Lung (tissue), 12 donors: Measurements from ENCODE around the gene SPRTN. TPM values are rescaled to one million over a fixed set of nuclear protein-coding genes. Genes with fewer than 3 reads are reported as not detected.
A peak's percentile ranks its signal among the peaks of the same experiment; 100 is the strongest.

ENCODE experiments used
- ATAC-seq: fragments of 200-7000 bp; cut with Tn5 transposase; one replicate; pipeline ENCODE4 v1.9.1; 2020; ENCODE audit warnings: moderate number of reproducible peaks; ENCODE audit not compliant: insufficient read depth, low FRiP score
- DNase-seq, 3 donors: peaks; one replicate each; pipeline ENCODE4 v3.0.0-alpha.2; 2013 to 2017
- H3K27ac ChIP-seq, 2 donors: one replicate each; pipeline ENCODE4 v1.5.1; 2013; ENCODE audit warnings: mild to moderate bottlenecking in 2 of 2, moderate library complexity in 2 of 2, control low read depth in 1 of 2, inconsistent platforms in 1 of 2, low read depth in 1 of 2, low read length in 1 of 2
- H3K27me3 ChIP-seq, 3 donors: one replicate each; pipeline ENCODE4 v1.5.1; 2013; ENCODE audit warnings: low read length in 2 of 3; ENCODE audit not compliant: control insufficient read depth in 3 of 3, insufficient read depth in 3 of 3
- H3K36me3 ChIP-seq, 4 donors: one replicate each; pipeline ENCODE4 v1.5.1; 2013; ENCODE audit warnings: low read length in 4 of 4, mild to moderate bottlenecking in 1 of 4, moderate library complexity in 1 of 4; ENCODE audit not compliant: control insufficient read depth in 4 of 4, insufficient read depth in 4 of 4
- H3K4me1 ChIP-seq, 5 donors: one replicate each; pipeline ENCODE4 v1.5.1; 2013; ENCODE audit warnings: low read length in 5 of 5, mild to moderate bottlenecking in 2 of 5, moderate library complexity in 1 of 5; ENCODE audit not compliant: control insufficient read depth in 5 of 5, insufficient read depth in 5 of 5
- H3K4me3 ChIP-seq: one replicate; pipeline ENCODE4 v1.5.1; 2013; ENCODE audit warnings: mild to moderate bottlenecking, control low read depth, moderate library complexity
- H3K9ac ChIP-seq, 2 donors: one replicate each; pipeline ENCODE4 v1.5.1; 2013; ENCODE audit warnings: low read length in 2 of 2, control low read depth in 1 of 2; ENCODE audit not compliant: insufficient read depth in 1 of 2
- H3K9me3 ChIP-seq, 4 donors: one replicate each; pipeline ENCODE4 v1.5.1; 2013; ENCODE audit warnings: low read length in 3 of 4, mild to moderate bottlenecking in 1 of 4, moderate library complexity in 1 of 4; ENCODE audit not compliant: control insufficient read depth in 4 of 4, insufficient read depth in 3 of 4
- WGBS, 2 donors: extraction: QIAGEN DNeasy Blood & Tissue Kit; methylation state at CpG; one replicate each; pipeline ENCODE4 v1.1.7; 2013; 5-methylcytosine and 5-hydroxymethylcytosine counted together
- polyA plus RNA-seq, 2 donors: library from polyadenylated mRNA; stranded (reverse); fragments of 200-250 nt; gene quantifications; one replicate each; pipeline ENCODE4 v1.2.1, GENCODE V29; 2013
- total RNA-seq, 2 donors: library from RNA; depleted of rRNA in 1 of 2; stranded (reverse); fragments of >200 nt in 1 of 2; gene quantifications; one replicate each; pipeline ENCODE4 v1.2.1, GENCODE V29; 2014 to 2021
- TF ChIP-seq, protein P1 (sequence below): IDR thresholded peaks from 2 replicates; pipeline ENCODE4 v1.5.1; 2012; ENCODE audit warnings: mild to moderate bottlenecking; ENCODE audit errors: control extremely low read depth, extremely low read depth
- donor health status: control.
- donor health status: control.
- donor health status: Bipolar disorder and iron deficiency.
- donor health status: healthy.
- donor health status: DM: yes; HTN: yes; CAD: no.

The SPRTN gene
- total and polyA plus RNA-seq, 4 donors: 3.6 to 13.5 (median 8.9) TPM

DNA sequence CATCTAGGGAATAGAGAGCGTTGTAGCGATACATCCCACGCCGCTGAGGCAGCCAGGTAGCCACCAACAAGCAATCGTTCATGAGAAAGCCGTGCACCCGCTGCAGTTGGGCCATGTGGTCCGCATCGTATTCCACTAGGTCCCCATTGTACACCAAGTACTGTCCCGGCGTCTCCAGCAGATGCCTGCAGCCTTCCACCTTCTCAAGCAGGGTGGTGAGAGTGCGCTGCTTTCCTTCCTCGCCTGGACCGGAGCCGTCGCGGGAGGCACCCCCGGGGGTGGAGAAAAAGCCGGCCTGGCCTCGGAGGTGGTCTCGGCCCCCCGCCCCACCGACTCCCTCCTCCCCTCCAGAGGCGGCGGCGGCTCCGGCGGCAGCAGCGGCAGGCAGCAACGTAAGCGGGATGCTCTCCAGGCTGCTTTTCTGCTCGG lies 1.0 kb upstream of the SPRTN start:
- no peaks in the 10 kb centered on the region for H3K27me3 ChIP-seq
- TF ChIP-seq, protein P1, sequence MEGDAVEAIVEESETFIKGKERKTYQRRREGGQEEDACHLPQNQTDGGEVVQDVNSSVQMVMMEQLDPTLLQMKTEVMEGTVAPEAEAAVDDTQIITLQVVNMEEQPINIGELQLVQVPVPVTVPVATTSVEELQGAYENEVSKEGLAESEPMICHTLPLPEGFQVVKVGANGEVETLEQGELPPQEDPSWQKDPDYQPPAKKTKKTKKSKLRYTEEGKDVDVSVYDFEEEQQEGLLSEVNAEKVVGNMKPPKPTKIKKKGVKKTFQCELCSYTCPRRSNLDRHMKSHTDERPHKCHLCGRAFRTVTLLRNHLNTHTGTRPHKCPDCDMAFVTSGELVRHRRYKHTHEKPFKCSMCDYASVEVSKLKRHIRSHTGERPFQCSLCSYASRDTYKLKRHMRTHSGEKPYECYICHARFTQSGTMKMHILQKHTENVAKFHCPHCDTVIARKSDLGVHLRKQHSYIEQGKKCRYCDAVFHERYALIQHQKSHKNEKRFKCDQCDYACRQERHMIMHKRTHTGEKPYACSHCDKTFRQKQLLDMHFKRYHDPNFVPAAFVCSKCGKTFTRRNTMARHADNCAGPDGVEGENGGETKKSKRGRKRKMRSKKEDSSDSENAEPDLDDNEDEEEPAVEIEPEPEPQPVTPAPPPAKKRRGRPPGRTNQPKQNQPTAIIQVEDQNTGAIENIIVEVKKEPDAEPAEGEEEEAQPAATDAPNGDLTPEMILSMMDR: no peak
- peak overlapping the region; percentile 97 for H3K4me3 ChIP-seq
- DNase-seq: no peak
- ATAC-seq: no peak
- peak overlapping the region; percentile 78 to 83 for H3K9ac ChIP-seq
- WGBS, 2 donors: 2% methylated on average over 32 of the region's 32 CpGs
- H3K27ac ChIP-seq: peak overlapping the region; percentile 87 to 98
- peaks cover 0 to 1% (median 0%) of the 10 kb centered on the region in 4 donors for H3K9me3 ChIP-seq
- H3K4me1 ChIP-seq: peaks cover 4 to 49% (median 14%) of the 10 kb centered on the region in 5 donors
- peaks cover 0 to 3% (median 0%) of the 10 kb centered on the region in 4 donors for H3K36me3 ChIP-seq

DNA sequence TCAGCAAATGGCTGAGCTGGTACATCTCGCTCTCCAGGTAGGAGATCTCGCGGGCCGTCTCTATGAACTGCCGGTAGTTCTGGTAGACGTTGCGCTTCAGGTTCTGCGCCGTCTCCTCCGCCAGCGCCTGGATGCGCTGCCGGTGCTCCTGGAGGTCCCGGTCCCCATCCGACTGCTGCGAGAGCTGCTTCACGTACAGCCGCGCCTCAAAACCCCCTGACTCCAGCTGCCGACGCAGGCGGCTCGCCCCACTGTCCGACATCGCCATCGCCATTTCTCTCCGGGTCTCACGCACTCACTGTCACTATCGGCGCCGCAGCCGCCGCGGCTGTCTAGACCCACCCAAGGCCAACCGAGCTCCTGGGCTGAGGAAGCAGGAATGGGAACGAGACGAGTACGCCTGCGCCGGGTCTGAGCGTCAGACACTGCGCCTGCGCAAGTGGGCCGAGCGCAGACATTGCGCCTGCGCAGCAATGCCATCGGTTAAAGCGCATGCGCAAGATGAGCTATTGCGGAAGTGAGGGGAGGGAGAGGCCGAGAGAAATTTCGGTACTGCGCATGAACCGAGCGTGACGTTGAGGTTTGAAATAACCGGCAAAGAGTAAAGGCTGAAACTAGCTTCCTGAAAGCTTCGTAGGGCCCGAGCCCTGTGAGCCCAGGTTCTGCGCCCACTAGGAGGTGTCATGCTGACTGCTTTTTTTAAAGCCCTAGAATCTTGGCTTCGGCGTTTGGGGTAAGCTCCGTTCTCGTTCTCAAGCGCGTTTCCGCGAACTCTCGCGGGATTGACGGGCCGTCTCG lies 422 bp upstream of the SPRTN start, which contains the start of gene EXOC8:
EXOC8 (minus strand) TSS at position 381 of the 798 bp plus-strand sequence; CDS start at position 274, 107 bp downstream.
- Histone ChIP-seq H3K4me1 (peaks cover 4 to 49% (median 14%) of the 10 kb centered on the region in 5 donors), H3K4me3 (peak within 1 kb of the TSS; percentile 97), H3K27ac (peak within 1 kb of the TSS; percentile 87 to 98), H3K27me3 (no peaks in the 10 kb centered on the region), H3K9me3 (peaks cover 0 to 1% (median 0%) of the 10 kb centered on the region in 4 donors), H3K36me3 (peaks cover 0 to 3% (median 0%) of the 10 kb centered on the region in 4 donors), H3K9ac (peak within 1 kb of the TSS; percentile 78 to 85)
- DNase-seq: peak; percentile 99 to 100 (median 99)
- TF ChIP-seq, protein P1: no peak
- 0% methylated on average over 74 of the region's 74 CpGs for WGBS, 2 donors
- peak; percentile 89 for ATAC-seq

DNA sequence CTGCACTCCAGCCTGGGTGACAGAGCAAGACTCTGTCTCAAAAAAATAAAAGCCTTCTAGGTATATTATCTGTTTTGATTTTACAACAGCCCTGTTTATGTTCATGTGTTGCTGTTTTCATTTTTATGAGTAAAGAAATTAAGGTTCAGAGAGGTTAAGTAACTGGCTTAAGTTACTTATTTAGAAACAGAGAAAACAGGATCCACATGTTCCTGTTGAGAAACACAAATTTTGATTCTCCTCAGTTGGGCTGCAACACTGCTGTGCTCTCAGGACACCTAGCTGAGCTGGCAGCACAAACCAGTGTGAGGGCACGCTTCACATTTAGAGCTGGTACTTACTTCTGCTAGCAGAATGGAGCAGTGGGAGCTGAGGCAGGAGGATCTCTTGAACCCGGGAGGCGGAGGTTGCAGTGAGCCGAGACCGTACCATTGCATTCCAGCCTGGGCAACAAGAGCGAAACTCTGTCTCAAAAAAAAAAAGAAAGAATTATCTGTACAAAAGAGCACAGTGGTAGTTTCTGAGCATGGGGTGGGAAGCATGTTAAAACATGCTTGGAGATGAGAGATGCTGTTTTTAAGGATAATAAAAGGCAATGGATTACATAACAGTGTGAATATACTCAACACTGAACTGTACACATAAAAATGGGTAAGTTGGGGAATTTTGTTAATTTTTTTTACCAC lies 2.4 kb downstream of the SPRTN start:
- H3K27ac ChIP-seq: no peak overlapping the region
- no peak overlapping the region for H3K9ac ChIP-seq
- H3K27me3 ChIP-seq: no peaks in the 10 kb centered on the region
- peaks cover 0 to 1% (median 0%) of the 10 kb centered on the region in 4 donors for H3K9me3 ChIP-seq
- ATAC-seq (no peak), DNase-seq (no peak)
- no peak overlapping the region for H3K4me3 ChIP-seq
- TF ChIP-seq, protein P1: no peak
- peaks cover 0 to 11% (median 2%) of the 10 kb centered on the region in 4 donors for H3K36me3 ChIP-seq
- H3K4me1 ChIP-seq: peaks cover 4 to 24% (median 12%) of the 10 kb centered on the region in 5 donors
- WGBS, 2 donors: 96% methylated on average over 6 of the region's 6 CpGs
